ENCODE data around the gene SDC3. TPM values are rescaled to one million over a fixed set of nuclear protein-coding genes. Genes with fewer than 3 reads are reported as not detected.

Gene SDC3
- total and polyA plus RNA-seq, 10 of the 15 experiments (the other 5 are each of a cell fraction or from before 2014, with no cell fraction given) = under 0.01 to 0.46 (median 0.07) TPM; not detected in 2

GRCh38 chr1:30905916-30906620, 2.5 kb downstream of the SDC3 start:
- in situ Hi-C loops (cut with MboI) = no loop called here

More at GRCh38 chr1:30905916-30906620, 2.5 kb downstream of the SDC3 start:
- Histone ChIP-seq H3K4me1 (ENCODE audit: control insufficient read depth, insufficient read depth, low read length) (no peaks in the 10 kb centered on the region), H2AFZ (ENCODE audit: control insufficient read depth, low read depth, low read length) (no peak overlapping the region), H4K20me1 (ENCODE audit: control insufficient read depth, insufficient read depth) (no peaks in the 10 kb centered on the region), H3K9ac (ENCODE audit: control insufficient read depth, insufficient read depth, low read length) (no peak overlapping the region), H3K4me3 (no peak overlapping the region), H3K79me2 (ENCODE audit: control insufficient read depth, insufficient read depth, low read length) (no peaks in the 10 kb centered on the region), H3K27ac (ENCODE audit: control insufficient read depth, insufficient read depth) (no peak overlapping the region), H3K36me3 (ENCODE audit: control insufficient read depth in 2 of 2, insufficient read depth in 2 of 2, low read length in 1 of 2) (no peaks in the 10 kb centered on the region), H3K27me3 (replicated peaks in 1 of 2; ENCODE audit: control insufficient read depth in 2 of 2, insufficient read depth in 2 of 2, low read length in 1 of 2) (peaks cover 16% of the 10 kb centered on the region in 2 experiments), H3K9me3 (replicated peaks; ENCODE audit: control insufficient read depth, insufficient read depth, low read length) (no peaks in the 10 kb centered on the region), H3K4me2 (ENCODE audit: control insufficient read depth, insufficient read depth) (no peak overlapping the region)
- ATAC-seq (no peak), FAIRE-seq (no peak), DNase-seq (ENCODE audit: low read depth, low spot score) (no peak)
- ChIA-PET CTCF (interaction anchor here (0.7 to 3.2 kb wide), 4 partner anchors 104 to 127 kb away, joined by 3 to 21 read pairs (median 6); no protein-coding TSS in a partner anchor), SMC1A (ENCODE audit: uncharacterized antibody, unreplicated experiment) (interaction anchor here (0.9 kb wide), 1 partner anchor 104 kb away, joined by 3 read pairs; no protein-coding TSS in a partner anchor), POLR2A (interaction anchor here (0.6 kb wide), 1 partner anchor 53 kb away, joined by 3 read pairs; no protein-coding TSS in a partner anchor), RAD21 (ENCODE audit: unreplicated experiment) (interaction anchor here (0.9 kb wide), 1 partner anchor 99 kb away, joined by 3 read pairs; no protein-coding TSS in a partner anchor)
- TF ChIP-seq GABPA (IDR thresholded peaks at IDR 0.05; ENCODE audit: low read depth) (no peak), MAX (IDR thresholded peaks at IDR 0.05; ENCODE audit: low read depth, low read length) (no peak), FOXK2 (IDR thresholded peaks at IDR 0.05) (no peak), WRNIP1 (IDR thresholded peaks at IDR 0.05; ENCODE audit: borderline replicate concordance, low read depth, low read length) (no peak), PML (IDR thresholded peaks at IDR 0.05; ENCODE audit: low read length) (no peak), SPI1 (IDR thresholded peaks at IDR 0.05; ENCODE audit: borderline replicate concordance, insufficient read depth, low read depth, low read length) (no peak), SREBF1 (IDR thresholded peaks at IDR 0.05; ENCODE audit: low read length) (no peak), MYB (IDR thresholded peaks at IDR 0.05; ENCODE audit: borderline replicate concordance, low read depth, low read length) (no peak), MLLT1 (IDR thresholded peaks at IDR 0.05) (no peak), STAT3 (IDR thresholded peaks at IDR 0.05; ENCODE audit: low read depth, low read length) (no peak), ZNF207 (IDR thresholded peaks at IDR 0.05; ENCODE audit: borderline replicate concordance) (no peak), SMAD5 (IDR thresholded peaks at IDR 0.05; ENCODE audit: low read depth) (no peak), ZNF274 (IDR thresholded peaks at IDR 0.05; ENCODE audit: insufficient read depth, insufficient read length) (no peak), USF2 (IDR thresholded peaks at IDR 0.05; ENCODE audit: borderline replicate concordance, low read depth, low read length) (no peak), NFXL1 (IDR thresholded peaks at IDR 0.05; ENCODE audit: borderline replicate concordance) (no peak), BRCA1 (IDR thresholded peaks at IDR 0.05; ENCODE audit: low read depth, low read length) (no peak), KDM1A (IDR thresholded peaks at IDR 0.05; ENCODE audit: borderline replicate concordance) (no peak), EED (IDR thresholded peaks at IDR 0.05; ENCODE audit: low read depth) (no peak), ZNF217 (IDR thresholded peaks at IDR 0.05) (no peak)
- intact Hi-C loops (cut with micrococcal nuclease; ENCODE audit: unreplicated experiment) = no loop called here
- BruUV-seq (replicated peaks) = no TSS peak
- 29% methylated on average over 9 of the region's 9 CpGs for WGBS (ENCODE audit: insufficient coverage, insufficient replicate concordance, low lambda C conversion rate, missing lambda C conversion rate)
